PC-9 (cell line): ENCODE results near the gene ADIPOQ. TPM values are rescaled to one million over a fixed set of nuclear protein-coding genes. Genes with fewer than 3 reads are reported as not detected.
"Not testable (repeated sequence)": the region's sequence is repeated elsewhere in the genome, so short reads cannot be mapped to it uniquely, and the experiment has no call there.

Experiments
- BruUV-seq: library from RNA; stranded (reverse); fragments of 400-500 nt; replicated peaks from 2 replicates; lab custom pipeline; 2021; lab: Mats Ljungman, UMichigan
- CTCF ChIA-PET: fragments of 300-600 bp; sonication (Branson Sonifier 250); formaldehyde crosslinking; loops from one replicate; lab custom pipeline; 2022; ENCODE audit warnings: antibody characterized with exemption; lab: Charles Lee
- POLR2A ChIA-PET: fragments of 300-600 bp; sonication (Branson Sonifier 250); formaldehyde crosslinking; loops from one replicate; lab custom pipeline; 2022; ENCODE audit warnings: antibody characterized with exemption; ENCODE audit not compliant: unreplicated experiment; lab: Charles Lee
- DNase-seq, 2 experiments: peaks; one replicate each; pipeline versions ENCODE4 v3.0.0 to v3.0.0-alpha.2; 2015 to 2022; ENCODE audit warnings: mixed read lengths in 1 of 2
- H2AFZ ChIP-seq: fragments of 200-600 bp; sonication (generic); 2 replicates; pipeline ENCODE4 v1.8.1; 2017; ENCODE audit warnings: antibody characterized with exemption
- H3F3A ChIP-seq: fragments of 200-600 bp; sonication (generic); 2 replicates; pipeline ENCODE4 v1.8.1; 2017; ENCODE audit warnings: antibody characterized with exemption, mild to moderate bottlenecking, low read depth; ENCODE audit not compliant: insufficient read depth
- H3K27ac ChIP-seq: fragments of 200-600 bp; sonication (generic); 2 replicates; pipeline ENCODE4 v1.6.1; 2016; ENCODE audit warnings: mixed run types
- H3K27me3 ChIP-seq: fragments of 200-600 bp; sonication (generic); 2 replicates; pipeline ENCODE4 v1.6.1; 2016; ENCODE audit warnings: low read depth, mixed run types; ENCODE audit not compliant: insufficient read depth
- H3K36me3 ChIP-seq: fragments of 200-600 bp; sonication (generic); 2 replicates; pipeline ENCODE4 v1.6.1; 2016; ENCODE audit warnings: low read depth, mixed run types
- H3K4me1 ChIP-seq: fragments of 200-600 bp; sonication (generic); replicated peaks from 2 replicates; pipeline ENCODE4 v1.6.1; 2016; ENCODE audit warnings: mixed run types; ENCODE audit not compliant: insufficient read depth
- H3K4me2 ChIP-seq: fragments of 200-600 bp; sonication (generic); 2 replicates; pipeline ENCODE4 v1.6.1; 2017; ENCODE audit warnings: mixed run types
- H3K4me3 ChIP-seq: fragments of 200-600 bp; sonication (generic); 2 replicates; pipeline ENCODE4 v1.6.1; 2016; ENCODE audit warnings: mixed run types
- H3K79me2 ChIP-seq: fragments of 200-600 bp; sonication (generic); 2 replicates; pipeline ENCODE4 v1.6.1; 2017; ENCODE audit warnings: low read depth, mixed run types
- H3K9me2 ChIP-seq: fragments of 200-600 bp; sonication (generic); 2 replicates; pipeline ENCODE4 v1.8.1; 2017; ENCODE audit warnings: mild to moderate bottlenecking; ENCODE audit not compliant: insufficient read depth
- H3K9me3 ChIP-seq: fragments of 200-600 bp; sonication (generic); 2 replicates; pipeline ENCODE4 v1.8.1; 2016; ENCODE audit warnings: low read depth; ENCODE audit not compliant: insufficient read depth
- H4K20me1 ChIP-seq: fragments of 200-600 bp; sonication (generic); 2 replicates; pipeline ENCODE4 v1.8.1; 2017; ENCODE audit not compliant: insufficient read depth
- EZH2 ChIP-seq: fragments of 200-600 bp; sonication (generic); IDR thresholded peaks from 2 replicates; pipeline ENCODE4 v1.8.0; 2017; ENCODE audit warnings: antibody characterized with exemption, low read depth
- intact Hi-C: fragments of 100-400 bp; cut with micrococcal nuclease; formaldehyde crosslinking; loops from one replicate; pipeline ENCODE4 v1.10.0; 2022; ENCODE audit not compliant: unreplicated experiment
- total RNA-seq: library from RNA; stranded (reverse); gene quantifications from 2 replicates; pipeline ENCODE4 v1.2.3, GENCODE V29; 2021
- TF ChIP-seq, protein P1 (sequence below): fragments of 200-600 bp; sonication (generic); conservative IDR thresholded peaks from 2 replicates; pipeline ENCODE4 v1.6.1; 2017; ENCODE audit warnings: mixed run types, antibody characterized with exemption, mild to moderate bottlenecking, moderate library complexity

ADIPOQ gene
- total RNA-seq, 1 experiment from 2014 or later = not detected

DNA sequence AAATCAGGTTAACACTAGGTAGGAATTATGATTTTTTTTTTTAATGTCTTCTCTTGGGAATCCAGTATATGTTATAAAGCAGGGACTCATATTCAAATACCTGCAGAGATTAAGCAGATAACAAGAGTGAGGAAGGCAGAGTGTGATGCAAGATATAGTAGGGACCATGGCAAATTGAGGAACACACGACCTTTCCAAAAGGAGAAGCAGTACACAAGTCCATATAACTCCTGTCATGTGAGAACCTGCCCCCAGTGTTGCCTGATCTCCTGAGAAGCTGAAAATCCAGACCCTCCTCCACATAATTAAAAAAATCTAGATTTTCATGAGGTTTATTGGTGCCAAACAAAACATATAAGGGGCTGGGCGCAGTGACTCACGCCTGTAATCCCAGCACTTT lies 39.8 kb upstream of the ADIPOQ start:
- no peak for DNase-seq
- H4K20me1 ChIP-seq = no peaks in the 10 kb centered on the region
- H3K4me3 ChIP-seq = no peak overlapping the region
- TF ChIP-seq, protein P1, sequence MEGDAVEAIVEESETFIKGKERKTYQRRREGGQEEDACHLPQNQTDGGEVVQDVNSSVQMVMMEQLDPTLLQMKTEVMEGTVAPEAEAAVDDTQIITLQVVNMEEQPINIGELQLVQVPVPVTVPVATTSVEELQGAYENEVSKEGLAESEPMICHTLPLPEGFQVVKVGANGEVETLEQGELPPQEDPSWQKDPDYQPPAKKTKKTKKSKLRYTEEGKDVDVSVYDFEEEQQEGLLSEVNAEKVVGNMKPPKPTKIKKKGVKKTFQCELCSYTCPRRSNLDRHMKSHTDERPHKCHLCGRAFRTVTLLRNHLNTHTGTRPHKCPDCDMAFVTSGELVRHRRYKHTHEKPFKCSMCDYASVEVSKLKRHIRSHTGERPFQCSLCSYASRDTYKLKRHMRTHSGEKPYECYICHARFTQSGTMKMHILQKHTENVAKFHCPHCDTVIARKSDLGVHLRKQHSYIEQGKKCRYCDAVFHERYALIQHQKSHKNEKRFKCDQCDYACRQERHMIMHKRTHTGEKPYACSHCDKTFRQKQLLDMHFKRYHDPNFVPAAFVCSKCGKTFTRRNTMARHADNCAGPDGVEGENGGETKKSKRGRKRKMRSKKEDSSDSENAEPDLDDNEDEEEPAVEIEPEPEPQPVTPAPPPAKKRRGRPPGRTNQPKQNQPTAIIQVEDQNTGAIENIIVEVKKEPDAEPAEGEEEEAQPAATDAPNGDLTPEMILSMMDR = no peak
- no peak for TF ChIP-seq EZH2
- H3K79me2 ChIP-seq = peaks cover 16% of the 10 kb centered on the region
- CTCF ChIA-PET = interaction anchor here (0.6 kb wide), 1 partner anchor 25 kb away, joined by 7 read pairs; no protein-coding TSS in a partner anchor
- no peak overlapping the region for H3K27ac ChIP-seq
- peaks cover 33% of the 10 kb centered on the region for H3K36me3 ChIP-seq
- H3K27me3 ChIP-seq = no peaks in the 10 kb centered on the region
- H3F3A ChIP-seq = peaks cover 13% of the 10 kb centered on the region
- H3K9me2 ChIP-seq = no peaks in the 10 kb centered on the region
- no TSS peak for BruUV-seq
- no peak overlapping the region for H2AFZ ChIP-seq
- H3K4me1 ChIP-seq = peaks cover 20% of the 10 kb centered on the region
- no peaks in the 10 kb centered on the region for H3K9me3 ChIP-seq
- POLR2A ChIA-PET = interaction anchor here (0.7 kb wide), 1 partner anchor 1591 kb away, joined by 3 read pairs; no protein-coding TSS in a partner anchor
- H3K4me2 ChIP-seq = no peak overlapping the region
- intact Hi-C loops = no loop called here

DNA sequence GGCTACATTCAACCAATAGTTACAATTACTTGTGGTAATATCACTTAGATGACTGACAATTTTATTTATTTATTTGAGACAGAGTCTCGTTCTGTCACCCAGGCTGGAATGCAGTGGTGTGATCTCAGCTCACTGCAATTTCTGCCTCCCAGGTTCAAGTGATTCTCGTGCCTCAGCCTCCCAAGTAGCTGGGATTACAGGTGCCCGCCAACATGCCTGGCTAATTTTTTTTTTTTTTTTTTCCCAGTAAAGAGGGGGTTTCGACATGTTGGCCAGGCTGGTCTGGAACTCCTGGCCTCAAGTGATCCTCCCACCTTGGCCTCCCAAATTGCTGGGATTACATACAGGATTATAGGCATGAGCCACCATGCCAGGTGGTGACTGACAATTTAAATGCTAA lies 39.1 kb upstream of the ADIPOQ start:
- intact Hi-C loops, H3K4me3 ChIP-seq, BruUV-seq, H3K4me2 ChIP-seq, POLR2A ChIA-PET, CTCF ChIA-PET, H3K27me3 ChIP-seq, H4K20me1 ChIP-seq, H2AFZ ChIP-seq, H3K27ac ChIP-seq, H3K9me2 ChIP-seq, H3K9me3 ChIP-seq, DNase-seq: not testable (repeated sequence)
- H3K79me2 ChIP-seq = peaks cover 16% of the 10 kb centered on the region
- H3K4me1 ChIP-seq = peaks cover 22% of the 10 kb centered on the region
- H3K36me3 ChIP-seq = peaks cover 26% of the 10 kb centered on the region
- H3F3A ChIP-seq = peaks cover 13% of the 10 kb centered on the region

DNA sequence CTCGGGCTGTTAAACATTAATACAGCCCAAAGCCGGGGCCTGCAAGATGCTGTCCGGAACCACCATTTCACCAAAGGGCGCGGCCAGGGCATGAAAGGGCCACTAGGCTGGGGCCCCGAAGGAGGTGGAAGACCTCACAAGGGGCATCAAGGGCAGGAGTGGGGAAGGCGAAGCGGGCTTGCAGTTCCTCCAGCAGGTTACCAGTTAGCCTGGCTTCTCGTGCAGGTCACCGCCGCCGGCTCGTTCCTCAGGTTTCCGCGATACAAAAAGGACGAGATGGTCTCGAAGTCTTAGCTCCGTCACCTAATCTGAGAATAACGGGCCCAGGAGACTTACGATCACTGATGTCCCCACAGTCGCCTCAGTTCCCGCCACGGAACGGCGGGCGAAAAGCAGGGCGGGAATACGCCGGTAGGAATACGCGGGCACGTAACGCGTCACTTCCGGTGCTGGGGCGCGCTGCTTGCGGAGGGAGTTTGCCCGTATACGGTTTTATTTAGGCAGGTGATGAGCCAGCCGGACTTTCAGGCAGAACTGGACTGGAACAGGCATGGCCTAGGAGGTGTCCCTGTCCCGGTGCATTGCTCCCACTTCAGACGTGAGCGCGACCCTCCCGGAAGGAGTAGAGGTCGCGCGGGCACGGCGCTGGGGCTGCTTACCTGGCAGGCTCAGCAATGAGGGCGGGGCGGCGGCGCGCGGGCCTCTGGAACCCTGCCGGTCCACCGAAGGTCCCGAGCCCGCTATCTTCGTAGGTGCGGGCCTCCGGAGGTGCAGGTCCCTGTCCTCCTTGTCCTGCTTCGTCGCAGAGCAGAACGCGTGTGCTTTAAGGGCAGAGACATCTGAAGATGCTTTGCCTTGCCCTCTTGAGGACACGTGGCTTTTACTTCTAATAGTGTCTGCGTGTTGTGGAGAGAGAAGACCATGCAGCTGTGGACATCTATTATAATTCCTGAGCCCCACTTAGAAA lies 36.1 kb upstream of the ADIPOQ start, which contains the start of gene RFC4:
Gene RFC4 (minus strand): TSS at position 394 of the 967 bp plus-strand sequence. CDS start 1,769 bp downstream, outside the sequence.
- peaks cover 8% of the 10 kb centered on the region for H3K36me3 ChIP-seq
- no peaks in the 10 kb centered on the region for H3K9me3 ChIP-seq
- no peaks in the 10 kb centered on the region for H3K27me3 ChIP-seq
- peaks cover 29% of the 10 kb centered on the region for H3K4me1 ChIP-seq
- no peaks in the 10 kb centered on the region for H3K9me2 ChIP-seq
- H3F3A ChIP-seq = peaks cover 13% of the 10 kb centered on the region
- peak; percentile 74 to 87 for DNase-seq
- TF ChIP-seq, protein P1 = no peak
- no peak for TF ChIP-seq EZH2
- H2AFZ ChIP-seq = peak within 1 kb of the TSS; percentile 95
- H3K79me2 ChIP-seq = peaks cover 16% of the 10 kb centered on the region
- no peaks in the 10 kb centered on the region for H4K20me1 ChIP-seq
- H3K27ac ChIP-seq = peak within 1 kb of the TSS; percentile 79
- ChIA-PET CTCF (no interaction called here), POLR2A (interaction anchor here (0.6 kb wide), 1 partner anchor 21 kb away, joined by 3 read pairs; no protein-coding TSS in a partner anchor)
- BruUV-seq = TSS peak; percentile 97
- H3K4me3 ChIP-seq = peak within 1 kb of the TSS; percentile 89
- peak within 1 kb of the TSS; percentile 87 for H3K4me2 ChIP-seq
- intact Hi-C loops = loop anchor here (5.0 kb wide), 2 partner anchors 189 to 239 kb away; partner anchors contain the start of gene TBCCD1
